B cell (primary cell): Measurements from ENCODE around the gene CPPED1. TPM values are rescaled to one million over a fixed set of nuclear protein-coding genes. Genes with fewer than 3 reads are reported as not detected.

Experiments
- ATAC-seq: fragments of 200-7000 bp; cut with Tn5 transposase; one replicate; pipeline ENCODE4 v1.10.0; 2021; ENCODE audit warnings: low read depth, mild to moderate bottlenecking, moderate number of reproducible peaks, moderate library complexity
- CTCF ChIA-PET: fragments of 350-600 bp; sonication (Branson Sonifier 250); formaldehyde crosslinking; loops from one replicate; lab custom pipeline; 2021; ENCODE audit warnings: antibody characterized with exemption, inconsistent platforms; lab: Charles Lee
- POLR2A ChIA-PET: fragments of 350-600 bp; sonication (Branson Sonifier 250); formaldehyde crosslinking; loops from one replicate; lab custom pipeline; 2021; ENCODE audit warnings: antibody characterized with exemption; lab: Charles Lee
- DNase-seq: peaks from one replicate; pipeline ENCODE4 v3.0.0; 2013
- H2AFZ ChIP-seq: 2 replicates; pipeline ENCODE4 v1.6.1; 2012; ENCODE audit warnings: mild to moderate bottlenecking, low read depth, low read length; ENCODE audit not compliant: insufficient read depth, poor library complexity, severe bottlenecking
- H3K27ac ChIP-seq, 2 donors: 1 replicate in 1 of 2; 2 replicates in 1 of 2; pipeline ENCODE4 v1.5.1; 2012 to 2013; ENCODE audit warnings: low read length in 2 of 2, mild to moderate bottlenecking in 2 of 2, moderate library complexity in 1 of 2
- H3K27me3 ChIP-seq, 4 experiments: fragments of 200-600 bp in 1 of 4; sonication (generic) in 1 of 4; replicated peaks in 1 of 4; 1 replicate in 2 of 4; 2 replicates in 2 of 4; pipeline versions ENCODE4 v1.6.1 to v1.7.0; 2013 to 2016; ENCODE audit warnings: low read length in 3 of 4, mild to moderate bottlenecking in 2 of 4, mixed read lengths in 1 of 4, moderate library complexity in 1 of 4; ENCODE audit not compliant: insufficient read depth in 4 of 4, control insufficient read depth in 3 of 4; ENCODE audit errors: control extremely low read depth in 1 of 4
- H3K36me3 ChIP-seq, 2 experiments: replicated peaks in 1 of 2; 1 replicate in 1 of 2; 2 replicates in 1 of 2; pipeline versions ENCODE4 v1.6.1 to v1.7.1; 2013; ENCODE audit warnings: low read length in 1 of 2; ENCODE audit not compliant: insufficient read depth in 2 of 2, control insufficient read depth in 1 of 2; ENCODE audit errors: control extremely low read depth in 1 of 2, extremely low read depth in 1 of 2
- H3K4me1 ChIP-seq, 2 donors: fragments of 200-600 bp in 1 of 2; sonication (generic) in 1 of 2; 1 replicate in 1 of 2; 2 replicates in 1 of 2; pipeline versions ENCODE4 v1.5.1 to v1.6.1; 2013 to 2017; ENCODE audit warnings: low read length in 2 of 2; ENCODE audit not compliant: control insufficient read depth in 2 of 2, insufficient read depth in 2 of 2
- H3K4me2 ChIP-seq: replicated peaks from 2 replicates; pipeline ENCODE3; 2012; ENCODE audit warnings: mild to moderate bottlenecking, low read depth, low read length; ENCODE audit not compliant: poor library complexity, severe bottlenecking
- H3K4me3 ChIP-seq, 5 experiments: fragments of 200-600 bp in 1 of 5; sonication (generic) in 1 of 5; 1 replicate in 3 of 5; 2 replicates in 2 of 5; pipeline versions ENCODE4 v1.5.1 to v1.7.0; 2011 to 2016; ENCODE audit warnings: low read length in 4 of 5, mild to moderate bottlenecking in 4 of 5, low read depth in 2 of 5, control low read depth in 1 of 5, moderate library complexity in 1 of 5; ENCODE audit not compliant: insufficient read depth in 1 of 5; ENCODE audit errors: control extremely low read depth in 1 of 5, extremely low read depth in 1 of 5
- H3K79me2 ChIP-seq: fragments of 200-600 bp; sonication (generic); one replicate; pipeline ENCODE4 v1.6.0; 2016; ENCODE audit warnings: low read length; ENCODE audit not compliant: control insufficient read depth, insufficient read depth
- H3K9ac ChIP-seq: fragments of 200-600 bp; sonication (generic); 2 replicates; pipeline ENCODE4 v1.6.1; 2017; ENCODE audit warnings: mild to moderate bottlenecking, low read length, moderate library complexity
- H3K9me3 ChIP-seq, 3 donors: one replicate each; pipeline versions ENCODE4 v1.6.1 to v1.7.1; 2013; ENCODE audit warnings: low read length in 2 of 3; ENCODE audit not compliant: control insufficient read depth in 2 of 3, insufficient read depth in 1 of 3; ENCODE audit errors: control extremely low read depth in 1 of 3
- H4K20me1 ChIP-seq: 2 replicates; pipeline ENCODE4 v1.6.0; 2012; ENCODE audit warnings: mild to moderate bottlenecking, low read length; ENCODE audit not compliant: insufficient read depth, control insufficient read depth, poor library complexity, severe bottlenecking
- H3K27ac Mint-ChIP-seq: one replicate; pipeline ENCODE4 v1.8.0; 2021; ENCODE audit warnings: mixed read lengths
- H3K27me3 Mint-ChIP-seq: one replicate; pipeline ENCODE4 v1.8.0; 2021; ENCODE audit warnings: mixed read lengths
- H3K4me1 Mint-ChIP-seq: one replicate; pipeline ENCODE4 v1.8.0; 2021; ENCODE audit warnings: mixed read lengths
- H3K4me3 Mint-ChIP-seq: one replicate; pipeline ENCODE4 v1.8.0; 2021; ENCODE audit warnings: mixed read lengths
- H3K9me3 Mint-ChIP-seq: one replicate; pipeline ENCODE4 v1.8.0; 2022; ENCODE audit warnings: mixed read lengths; ENCODE audit not compliant: insufficient read depth
- EZH2 ChIP-seq: IDR thresholded peaks from 2 replicates; pipeline ENCODE4 v1.6.1; 2012; ENCODE audit warnings: borderline replicate concordance, low read depth, mild to moderate bottlenecking, moderate library complexity, low read length; ENCODE audit not compliant: insufficient read depth, poor library complexity, severe bottlenecking
- WGBS: methylation state at CpG from one replicate; pipeline ENCODE4 v1.1.5; 2013; ENCODE audit warnings: missing lambda C conversion rate; ENCODE audit not compliant: insufficient coverage; 5-methylcytosine and 5-hydroxymethylcytosine counted together
- intact Hi-C: fragments of 100-400 bp; cut with micrococcal nuclease; formaldehyde crosslinking; loops from one replicate; pipeline ENCODE4 v1.10.0; 2022
- polyA plus RNA-seq: library from polyadenylated mRNA; depleted of rRNA; stranded (reverse); fragments of >200 nt; gene quantifications from 2 replicates; pipeline ENCODE4 v1.2.3, GENCODE V29; 2012
- total RNA-seq, 2 donors: library from RNA; stranded (reverse); fragments of 120-200 nt in 1 of 2; gene quantifications; 1 replicate in 1 of 2; 2 replicates in 1 of 2; pipeline versions ENCODE4 v1.2.3 to v1.2.4, GENCODE V29; 2013 to 2022
- TF ChIP-seq, protein P1 (sequence below): fragments of 200-600 bp; IDR thresholded peaks from one replicate; pipeline ENCODE4 v1.8.0; 2022; ENCODE audit warnings: antibody characterized with exemption, mild to moderate bottlenecking

Gene CPPED1
- total and polyA plus RNA-seq, 2 donors (not counting 1 experiment from before 2014, with no cell fraction given): 5.9 to 11.3 TPM

- ATAC-seq: no peak
- CTCF ChIA-PET: no interaction called here
- no peak overlapping the region for H3K27ac ChIP-seq
- Mint-ChIP-seq H3K9me3 (peaks cover 2% of the 10 kb centered on the region), H3K27ac (no peak overlapping the region), H3K4me3 (no peak overlapping the region), H3K27me3 (no peaks in the 10 kb centered on the region), H3K4me1 (peaks cover 11% of the 10 kb centered on the region)
- no peaks in the 10 kb centered on the region for H4K20me1 ChIP-seq
- no peaks in the 10 kb centered on the region for H3K36me3 ChIP-seq
- H3K4me2 ChIP-seq: no peak overlapping the region
- H3K9me3 ChIP-seq: peaks cover 0 to under 1% (median 0%) of the 10 kb centered on the region in 3 donors
- H2AFZ ChIP-seq: no peak overlapping the region
- H3K4me3 ChIP-seq: no peak overlapping the region
- 31% methylated on average over 2 of the region's 4 CpGs for WGBS
- peaks cover 0 to 5% of the 10 kb centered on the region in 2 donors for H3K4me1 ChIP-seq
- H3K79me2 ChIP-seq: no peaks in the 10 kb centered on the region
- intact Hi-C loops: no loop called here
- H3K27me3 ChIP-seq: no peaks in the 10 kb centered on the region
- DNase-seq: no peak
- POLR2A ChIA-PET: no interaction called here
- no peak overlapping the region for H3K9ac ChIP-seq
- no peak for TF ChIP-seq EZH2
- TF ChIP-seq, protein P1, sequence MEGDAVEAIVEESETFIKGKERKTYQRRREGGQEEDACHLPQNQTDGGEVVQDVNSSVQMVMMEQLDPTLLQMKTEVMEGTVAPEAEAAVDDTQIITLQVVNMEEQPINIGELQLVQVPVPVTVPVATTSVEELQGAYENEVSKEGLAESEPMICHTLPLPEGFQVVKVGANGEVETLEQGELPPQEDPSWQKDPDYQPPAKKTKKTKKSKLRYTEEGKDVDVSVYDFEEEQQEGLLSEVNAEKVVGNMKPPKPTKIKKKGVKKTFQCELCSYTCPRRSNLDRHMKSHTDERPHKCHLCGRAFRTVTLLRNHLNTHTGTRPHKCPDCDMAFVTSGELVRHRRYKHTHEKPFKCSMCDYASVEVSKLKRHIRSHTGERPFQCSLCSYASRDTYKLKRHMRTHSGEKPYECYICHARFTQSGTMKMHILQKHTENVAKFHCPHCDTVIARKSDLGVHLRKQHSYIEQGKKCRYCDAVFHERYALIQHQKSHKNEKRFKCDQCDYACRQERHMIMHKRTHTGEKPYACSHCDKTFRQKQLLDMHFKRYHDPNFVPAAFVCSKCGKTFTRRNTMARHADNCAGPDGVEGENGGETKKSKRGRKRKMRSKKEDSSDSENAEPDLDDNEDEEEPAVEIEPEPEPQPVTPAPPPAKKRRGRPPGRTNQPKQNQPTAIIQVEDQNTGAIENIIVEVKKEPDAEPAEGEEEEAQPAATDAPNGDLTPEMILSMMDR: no peak
Observed at GRCh38 chr16:12675046-12675445, 128.6 kb downstream of the CPPED1 start.

DNA sequence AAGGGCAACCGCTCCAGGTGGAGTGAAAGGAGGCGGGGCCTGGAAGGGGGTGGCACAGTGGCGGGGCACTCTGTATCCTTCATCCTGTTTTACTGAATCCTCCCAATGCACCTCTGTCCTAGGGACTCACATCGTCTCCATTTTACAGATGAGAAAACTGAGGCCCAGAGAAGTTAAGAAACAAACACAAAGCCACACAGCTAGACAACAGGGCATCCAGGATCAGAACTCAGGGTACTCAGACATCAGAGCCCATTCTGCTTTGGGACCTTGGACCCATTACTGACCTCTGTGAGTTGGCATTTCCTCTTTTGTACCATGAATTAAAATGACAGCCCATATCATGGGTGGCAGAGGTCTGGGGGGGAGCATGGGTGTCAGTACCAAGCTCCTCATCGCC is 129.2 kb downstream of the CPPED1 start:
- no peaks in the 10 kb centered on the region for H3K36me3 ChIP-seq
- H3K4me1 ChIP-seq: peaks cover 0 to 5% of the 10 kb centered on the region in 2 donors
- no peak for ATAC-seq
- intact Hi-C loops: no loop called here
- no peak overlapping the region for H3K4me3 ChIP-seq
- Mint-ChIP-seq H3K4me3 (no peak overlapping the region), H3K9me3 (peaks cover 2% of the 10 kb centered on the region), H3K27me3 (no peaks in the 10 kb centered on the region), H3K27ac (no peak overlapping the region), H3K4me1 (peaks cover 11% of the 10 kb centered on the region)
- H3K9me3 ChIP-seq: peaks cover 0 to 4% (median 0%) of the 10 kb centered on the region in 3 donors
- H3K27ac ChIP-seq: no peak overlapping the region
- no peaks in the 10 kb centered on the region for H3K27me3 ChIP-seq
- no peak overlapping the region for H3K9ac ChIP-seq
- POLR2A ChIA-PET: no interaction called here
- WGBS: 100% methylated on average over 2 of the region's 5 CpGs
- DNase-seq: no peak
- CTCF ChIA-PET: no interaction called here
- TF ChIP-seq, protein P1: no peak
- TF ChIP-seq EZH2: no peak
- H4K20me1 ChIP-seq: no peaks in the 10 kb centered on the region
- no peaks in the 10 kb centered on the region for H3K79me2 ChIP-seq
- no peak overlapping the region for H2AFZ ChIP-seq
- H3K4me2 ChIP-seq: no peak overlapping the region
